HG03095 (cell line): ENCODE results near the gene CRYBG2.

ENCODE experiments used
- ATAC-seq: cut with Tn5 transposase; IDR thresholded peaks from one replicate; pipeline ENCODE4 v1.9.1; 2021; ENCODE audit warnings: moderate library complexity; ENCODE audit not compliant: unreplicated experiment

CRYBG2 gene

GRCh38 chr1:26283871-26284596 lies 69.9 kb downstream of the CRYBG2 start:
- ATAC-seq = no peak

- ATAC-seq = no peak
Measured at GRCh38 chr1:26283279-26283853, 70.6 kb downstream of the CRYBG2 start.

- no peak for ATAC-seq
Measured at GRCh38 chr1:26282401-26282918, 71.5 kb downstream of the CRYBG2 start.

GRCh38 chr1:26281971-26282370 lies 72.0 kb downstream of the CRYBG2 start:
- no peak for ATAC-seq

GRCh38 chr1:26281091-26281958 lies 72.6 kb downstream of the CRYBG2 start:
- ATAC-seq = no peak

GRCh38 chr1:26280333-26281042 lies 73.4 kb downstream of the CRYBG2 start:
- ATAC-seq = no peak

GRCh38 chr1:26279456-26280332 lies 74.2 kb downstream of the CRYBG2 start, which contains the start of gene SH3BGRL3:
TSS of gene SH3BGRL3 (plus strand) at chr1:26280086. CDS start at chr1:26280156, 70 bp downstream.
- peak; percentile 65 for ATAC-seq

- ATAC-seq = no peak
Measured at GRCh38 chr1:26278724-26279455, 75.0 kb downstream of the CRYBG2 start.

- ATAC-seq = no peak
Measured at GRCh38 chr1:26278303-26278702, 75.6 kb downstream of the CRYBG2 start.

GRCh38 chr1:26277719-26278118 lies 76.2 kb downstream of the CRYBG2 start:
- no peak for ATAC-seq

GRCh38 chr1:26277261-26277661 lies 76.7 kb downstream of the CRYBG2 start:
- ATAC-seq = no peak

GRCh38 chr1:26276432-26276838 lies 77.5 kb downstream of the CRYBG2 start:
- ATAC-seq = no peak

GRCh38 chr1:26275580-26276431 lies 78.1 kb downstream of the CRYBG2 start:
- ATAC-seq = no peak

GRCh38 chr1:26274801-26275425 lies 79.0 kb downstream of the CRYBG2 start:
- no peak for ATAC-seq
